Measurements from ENCODE around the gene PGAM2. TPM values are rescaled to one million over a fixed set of nuclear protein-coding genes. Genes with fewer than 3 reads are reported as not detected.

PGAM2 gene
- total RNA-seq, 1 experiment from 2014 or later: 9.7 TPM

GRCh38 chr7:44107961-44108767 lies 42.8 kb upstream of the PGAM2 start:
- Histone ChIP-seq H2AFZ (no peak overlapping the region), H3K4me1 (replicated peaks; ENCODE audit: insufficient read depth) (0 out of 2 replicates have a peak, but pooled peaks cover 7% of the 10 kb centered on the region), H4K20me1 (ENCODE audit: insufficient read depth) (no peaks in the 10 kb centered on the region), H3K27me3 (ENCODE audit: insufficient read depth, low read depth) (no peaks in the 10 kb centered on the region), H3K9me2 (ENCODE audit: insufficient read depth) (no peaks in the 10 kb centered on the region), H3K4me3 (no peak overlapping the region), H3K36me3 (ENCODE audit: low read depth) (no peaks in the 10 kb centered on the region), H3K27ac (no peak overlapping the region), H3F3A (ENCODE audit: insufficient read depth, low read depth) (peaks cover 5% of the 10 kb centered on the region; the same call in 1 of the 2 replicates), H3K79me2 (ENCODE audit: low read depth) (no peaks in the 10 kb centered on the region), H3K9me3 (ENCODE audit: insufficient read depth, low read depth) (no peaks in the 10 kb centered on the region), H3K4me2 (no peak overlapping the region)
- CTCF ChIA-PET: no interaction called here
- TF ChIP-seq, protein P1, sequence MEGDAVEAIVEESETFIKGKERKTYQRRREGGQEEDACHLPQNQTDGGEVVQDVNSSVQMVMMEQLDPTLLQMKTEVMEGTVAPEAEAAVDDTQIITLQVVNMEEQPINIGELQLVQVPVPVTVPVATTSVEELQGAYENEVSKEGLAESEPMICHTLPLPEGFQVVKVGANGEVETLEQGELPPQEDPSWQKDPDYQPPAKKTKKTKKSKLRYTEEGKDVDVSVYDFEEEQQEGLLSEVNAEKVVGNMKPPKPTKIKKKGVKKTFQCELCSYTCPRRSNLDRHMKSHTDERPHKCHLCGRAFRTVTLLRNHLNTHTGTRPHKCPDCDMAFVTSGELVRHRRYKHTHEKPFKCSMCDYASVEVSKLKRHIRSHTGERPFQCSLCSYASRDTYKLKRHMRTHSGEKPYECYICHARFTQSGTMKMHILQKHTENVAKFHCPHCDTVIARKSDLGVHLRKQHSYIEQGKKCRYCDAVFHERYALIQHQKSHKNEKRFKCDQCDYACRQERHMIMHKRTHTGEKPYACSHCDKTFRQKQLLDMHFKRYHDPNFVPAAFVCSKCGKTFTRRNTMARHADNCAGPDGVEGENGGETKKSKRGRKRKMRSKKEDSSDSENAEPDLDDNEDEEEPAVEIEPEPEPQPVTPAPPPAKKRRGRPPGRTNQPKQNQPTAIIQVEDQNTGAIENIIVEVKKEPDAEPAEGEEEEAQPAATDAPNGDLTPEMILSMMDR (conservative IDR thresholded peaks at IDR 0.05): no peak
- no peak for TF ChIP-seq EZH2 (IDR thresholded peaks at IDR 0.05; ENCODE audit: low read depth)
- DNase-seq: no peak
- no TSS peak for BruUV-seq (replicated peaks)
- POLR2A ChIA-PET (ENCODE audit: unreplicated experiment): no interaction called here
- intact Hi-C loops (cut with micrococcal nuclease; ENCODE audit: unreplicated experiment): no loop called here

DNA sequence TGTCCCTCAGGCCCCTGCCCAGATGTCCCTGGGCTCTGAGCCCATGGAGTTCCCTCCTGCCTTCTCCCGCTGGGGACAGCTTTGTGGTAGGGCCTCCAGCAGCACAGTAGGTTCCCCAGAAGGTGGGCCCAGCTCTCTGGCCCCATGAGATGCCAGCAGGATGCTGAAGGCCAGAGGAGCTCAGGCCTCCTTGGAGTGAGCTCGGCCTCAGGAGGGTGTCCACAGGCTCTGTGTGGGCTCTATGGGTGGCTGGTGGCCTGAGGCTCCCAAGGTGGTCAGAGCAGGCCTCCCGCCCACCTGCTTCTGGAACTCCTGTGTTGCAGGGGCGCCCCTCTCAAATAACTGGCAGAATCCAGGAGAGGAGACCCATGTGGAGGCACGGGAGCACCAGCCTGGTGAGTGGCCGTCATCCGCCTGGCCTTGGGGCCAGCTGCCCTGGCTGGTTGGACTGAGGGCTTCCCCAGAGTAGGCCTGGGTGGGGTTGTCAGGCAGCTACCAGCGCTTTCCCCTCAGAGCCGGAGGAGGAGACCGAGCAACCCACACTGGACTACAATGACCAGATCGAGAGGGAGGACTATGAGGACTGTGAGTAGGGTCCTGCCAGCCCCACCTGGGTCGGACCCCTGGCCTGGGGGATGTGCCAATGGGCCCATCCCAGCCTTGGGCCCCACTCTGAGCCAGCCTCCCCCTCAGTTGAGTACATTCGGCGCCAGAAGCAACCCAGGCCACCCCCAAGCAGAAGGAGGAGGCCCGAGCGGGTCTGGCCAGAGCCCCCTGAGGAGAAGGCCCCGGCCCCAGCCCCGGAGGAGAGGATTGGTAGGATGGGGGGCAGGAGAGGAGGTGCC lies 42.0 kb upstream of the PGAM2 start:
- H3K79me2 ChIP-seq (ENCODE audit: low read depth): no peaks in the 10 kb centered on the region
- no peaks in the 10 kb centered on the region for H3K9me2 ChIP-seq (ENCODE audit: insufficient read depth)
- no peak for TF ChIP-seq EZH2 (IDR thresholded peaks at IDR 0.05; ENCODE audit: low read depth)
- TF ChIP-seq, protein P1 (conservative IDR thresholded peaks at IDR 0.05): no peak
- H3K4me3 ChIP-seq: no peak overlapping the region
- no peaks in the 10 kb centered on the region for H4K20me1 ChIP-seq (ENCODE audit: insufficient read depth)
- peaks cover 5% of the 10 kb centered on the region; the same call in 1 of the 2 replicates for H3F3A ChIP-seq (ENCODE audit: insufficient read depth, low read depth)
- POLR2A ChIA-PET (ENCODE audit: unreplicated experiment): no interaction called here
- 0 out of 2 replicates have a peak, but pooled peaks cover 7% of the 10 kb centered on the region for H3K4me1 ChIP-seq (replicated peaks; ENCODE audit: insufficient read depth)
- no peak for DNase-seq
- H3K36me3 ChIP-seq (ENCODE audit: low read depth): no peaks in the 10 kb centered on the region
- CTCF ChIA-PET: no interaction called here
- intact Hi-C loops (cut with micrococcal nuclease; ENCODE audit: unreplicated experiment): no loop called here
- H3K9me3 ChIP-seq (ENCODE audit: insufficient read depth, low read depth): no peaks in the 10 kb centered on the region
- no peak overlapping the region for H2AFZ ChIP-seq
- no peaks in the 10 kb centered on the region for H3K27me3 ChIP-seq (ENCODE audit: insufficient read depth, low read depth)
- no peak overlapping the region for H3K4me2 ChIP-seq
- no peak overlapping the region for H3K27ac ChIP-seq
- no TSS peak for BruUV-seq (replicated peaks)

DNA sequence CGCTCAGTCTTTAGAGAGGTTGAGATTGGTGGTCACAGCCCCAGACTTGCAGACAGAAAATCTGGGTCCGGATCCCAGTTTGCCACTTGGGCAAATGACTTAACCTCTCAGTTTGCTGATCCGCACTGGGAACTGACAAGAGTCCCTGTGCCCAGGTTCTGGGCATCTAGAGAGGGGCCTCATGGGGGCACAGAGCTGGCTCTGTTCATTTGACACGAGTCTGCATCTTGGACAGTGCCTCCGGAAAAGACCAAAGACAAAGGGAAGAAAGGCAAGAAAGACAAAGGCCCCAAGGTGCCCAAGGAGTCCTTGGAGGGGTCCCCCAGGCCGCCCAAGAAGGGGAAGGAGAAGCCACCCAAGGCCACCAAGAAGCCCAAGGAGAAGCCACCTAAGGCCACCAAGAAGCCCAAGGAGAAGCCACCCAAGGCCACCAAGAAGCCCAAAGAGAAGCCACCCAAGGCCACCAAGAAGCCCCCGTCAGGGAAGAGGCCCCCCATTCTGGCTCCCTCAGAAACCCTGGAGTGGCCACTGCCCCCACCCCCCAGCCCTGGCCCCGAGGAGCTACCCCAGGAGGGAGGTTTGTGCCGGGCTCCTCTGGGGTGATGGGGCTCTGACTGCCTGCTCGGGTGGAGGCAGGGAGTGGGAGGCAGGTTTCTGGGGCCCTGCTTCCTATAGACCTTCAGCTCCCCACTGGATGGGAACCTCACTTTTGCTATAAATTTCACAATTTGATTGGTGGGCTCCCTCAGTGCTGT lies 41.1 kb upstream of the PGAM2 start:
- no TSS peak for BruUV-seq (replicated peaks)
- Histone ChIP-seq H3K4me1 (replicated peaks; ENCODE audit: insufficient read depth) (0 out of 2 replicates have a peak, but pooled peaks cover 7% of the 10 kb centered on the region), H3K27ac (no peak overlapping the region), H3K4me3 (no peak overlapping the region), H3K79me2 (ENCODE audit: low read depth) (no peaks in the 10 kb centered on the region), H3K9me2 (ENCODE audit: insufficient read depth) (no peaks in the 10 kb centered on the region), H2AFZ (no peak overlapping the region), H3K27me3 (ENCODE audit: insufficient read depth, low read depth) (no peaks in the 10 kb centered on the region), H4K20me1 (ENCODE audit: insufficient read depth) (no peaks in the 10 kb centered on the region), H3K36me3 (ENCODE audit: low read depth) (no peaks in the 10 kb centered on the region), H3K4me2 (no peak overlapping the region), H3K9me3 (ENCODE audit: insufficient read depth, low read depth) (no peaks in the 10 kb centered on the region), H3F3A (ENCODE audit: insufficient read depth, low read depth) (peaks cover 5% of the 10 kb centered on the region; the same call in 1 of the 2 replicates)
- POLR2A ChIA-PET (ENCODE audit: unreplicated experiment): interaction anchor here (0.6 kb wide), 1 partner anchor 156 kb away, joined by 3 read pairs; no protein-coding TSS in a partner anchor
- CTCF ChIA-PET: no interaction called here
- no peak for TF ChIP-seq EZH2 (IDR thresholded peaks at IDR 0.05; ENCODE audit: low read depth)
- TF ChIP-seq, protein P1 (conservative IDR thresholded peaks at IDR 0.05): no peak
- intact Hi-C loops (cut with micrococcal nuclease; ENCODE audit: unreplicated experiment): no loop called here
- no peak for DNase-seq
